Uterus (tissue), 2 donors: ENCODE measurements around the gene ORMDL2.

Experiments used
- POLR2A ChIP-seq, 2 donors: fragments of 450-650 bp; IDR thresholded peaks; one replicate each; pipeline ENCODE4 v1.6.1; 2016; ENCODE audit warnings: antibody characterized with exemption in 2 of 2, mild to moderate bottlenecking in 1 of 2, moderate library complexity in 1 of 2
- TF ChIP-seq, protein P1 (sequence below), 4 experiments: fragments of 200-600 bp in 2 of 4; fragments of 450-650 bp in 2 of 4; sonication (generic) in 2 of 4; IDR thresholded peaks; one replicate each; pipeline ENCODE4 v1.5.1; 2016 to 2019; ENCODE audit warnings: antibody characterized with exemption in 4 of 4, mild to moderate bottlenecking in 2 of 4, moderate library complexity in 1 of 4

GRCh38 chr12:55844961-55845360 lies 27.1 kb downstream of the ORMDL2 start:
- TF ChIP-seq, protein P1, sequence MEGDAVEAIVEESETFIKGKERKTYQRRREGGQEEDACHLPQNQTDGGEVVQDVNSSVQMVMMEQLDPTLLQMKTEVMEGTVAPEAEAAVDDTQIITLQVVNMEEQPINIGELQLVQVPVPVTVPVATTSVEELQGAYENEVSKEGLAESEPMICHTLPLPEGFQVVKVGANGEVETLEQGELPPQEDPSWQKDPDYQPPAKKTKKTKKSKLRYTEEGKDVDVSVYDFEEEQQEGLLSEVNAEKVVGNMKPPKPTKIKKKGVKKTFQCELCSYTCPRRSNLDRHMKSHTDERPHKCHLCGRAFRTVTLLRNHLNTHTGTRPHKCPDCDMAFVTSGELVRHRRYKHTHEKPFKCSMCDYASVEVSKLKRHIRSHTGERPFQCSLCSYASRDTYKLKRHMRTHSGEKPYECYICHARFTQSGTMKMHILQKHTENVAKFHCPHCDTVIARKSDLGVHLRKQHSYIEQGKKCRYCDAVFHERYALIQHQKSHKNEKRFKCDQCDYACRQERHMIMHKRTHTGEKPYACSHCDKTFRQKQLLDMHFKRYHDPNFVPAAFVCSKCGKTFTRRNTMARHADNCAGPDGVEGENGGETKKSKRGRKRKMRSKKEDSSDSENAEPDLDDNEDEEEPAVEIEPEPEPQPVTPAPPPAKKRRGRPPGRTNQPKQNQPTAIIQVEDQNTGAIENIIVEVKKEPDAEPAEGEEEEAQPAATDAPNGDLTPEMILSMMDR (IDR thresholded peaks at IDR 0.05) = no peak
- no peak for TF ChIP-seq POLR2A (IDR thresholded peaks at IDR 0.05)
